Stimulated activated CD4-positive, alpha-beta T cell treated with anti-CD3 and anti-CD28 coated beads, Interleukin-4, amount 100 ng/mL, for 24 hours (primary cell): ENCODE data around the gene NSL1.
A peak's percentile ranks its signal among the peaks of the same experiment; 100 is the strongest.
"Not testable (repeated sequence)": the region's sequence is repeated elsewhere in the genome, so short reads cannot be mapped to it uniquely, and the experiment has no call there.

ENCODE experiments used
- DNase-seq: peaks from one replicate; pipeline ENCODE4 v3.0.0-alpha.2; 2020

Gene NSL1

DNA sequence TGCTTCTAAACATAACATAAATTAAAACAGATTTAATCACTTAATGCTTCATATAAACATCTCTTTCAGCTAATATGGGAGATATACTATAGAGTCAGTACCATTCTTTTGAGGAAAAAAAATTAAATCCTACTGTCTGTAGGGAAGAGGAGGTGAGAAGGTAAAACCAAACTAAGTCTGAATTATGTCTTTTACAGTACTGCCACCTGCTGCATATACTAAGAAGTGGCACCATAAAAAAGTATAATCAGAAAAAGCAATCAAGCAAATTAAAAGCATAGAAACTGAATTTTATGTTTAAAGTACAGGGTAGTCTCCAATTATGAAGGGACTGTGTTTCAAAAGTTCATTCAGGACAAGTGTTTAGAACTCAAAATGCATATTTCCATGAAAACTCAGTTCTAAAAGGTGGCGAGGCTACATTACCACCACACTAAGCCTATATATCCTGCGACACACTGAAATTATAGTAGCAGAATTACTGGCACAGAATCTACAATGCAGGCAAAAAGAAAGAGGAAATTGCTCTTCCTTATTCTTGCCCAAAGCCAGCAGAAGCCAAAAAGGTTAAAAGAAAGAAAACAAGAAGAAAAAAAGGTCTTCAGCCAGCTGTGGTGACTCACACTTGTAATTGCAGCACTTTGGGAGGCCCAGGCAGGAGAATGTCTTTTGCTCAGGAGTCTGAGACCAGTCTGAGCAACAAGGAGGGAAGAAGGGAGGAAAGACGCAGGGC lies 9.0 kb downstream of the NSL1 start:
- no peak for DNase-seq

DNA sequence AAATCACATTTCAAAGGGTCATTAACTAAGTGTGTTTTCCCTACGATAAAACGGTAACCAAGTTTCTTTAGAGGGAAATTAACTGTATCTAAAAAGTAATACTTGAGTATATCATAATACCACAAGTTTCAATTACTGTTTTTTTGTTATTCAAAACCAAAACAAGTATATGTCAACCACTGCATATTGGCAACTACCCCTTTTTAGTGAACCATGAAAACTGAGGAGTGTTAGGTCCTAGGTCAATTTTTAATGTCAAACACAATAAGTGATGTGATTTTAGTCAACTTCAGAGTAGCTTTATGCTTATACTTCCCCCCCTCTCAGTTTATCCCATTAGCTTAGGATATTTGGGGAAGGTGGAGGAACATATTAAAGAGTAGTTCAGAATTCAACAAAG lies 10.4 kb downstream of the NSL1 start:
- DNase-seq: no peak

GRCh38 chr1:212780759-212781158 lies 10.8 kb downstream of the NSL1 start:
- no peak for DNase-seq

DNA sequence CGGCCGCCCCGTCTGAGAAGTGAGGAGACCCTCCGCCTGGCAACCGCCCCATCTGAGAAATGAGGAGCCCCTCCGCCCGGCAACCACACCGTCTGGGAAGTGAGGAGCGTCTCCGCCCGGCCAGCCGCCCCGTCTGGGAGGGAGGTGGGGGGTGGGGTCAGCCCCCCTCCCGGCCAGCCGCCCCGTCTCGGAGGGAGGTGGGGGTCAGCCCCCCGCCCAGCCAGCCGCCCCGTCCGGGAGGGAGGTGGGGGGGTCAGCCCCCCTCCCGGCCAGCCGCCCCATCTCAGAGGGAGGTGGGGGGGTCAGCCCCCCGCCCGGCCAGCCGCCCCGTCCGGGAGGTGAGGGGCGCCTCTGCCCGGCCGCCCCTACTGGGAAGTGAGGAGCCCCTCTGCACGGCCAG lies 12.5 kb downstream of the NSL1 start:
- DNase-seq: not testable (repeated sequence)

DNA sequence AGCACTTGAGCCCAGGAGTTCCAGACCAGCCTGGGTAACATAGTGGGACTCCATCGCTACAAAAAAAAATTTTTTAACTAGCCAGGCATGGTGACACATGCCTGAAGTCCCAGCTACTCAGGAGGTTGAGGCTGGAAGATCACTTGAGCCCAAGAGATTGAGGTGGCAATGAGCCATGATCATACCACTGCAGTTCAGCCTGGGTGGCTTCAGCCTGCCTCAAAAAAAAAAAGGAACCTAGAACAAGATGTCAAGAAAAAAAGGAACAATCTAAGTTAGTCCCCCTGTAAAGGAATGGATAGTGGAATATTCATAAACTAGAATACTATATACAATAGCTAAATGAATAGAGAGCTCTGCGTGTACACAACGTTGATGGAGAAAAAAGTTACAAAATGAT lies 14.4 kb downstream of the NSL1 start:
- no peak for DNase-seq

DNA sequence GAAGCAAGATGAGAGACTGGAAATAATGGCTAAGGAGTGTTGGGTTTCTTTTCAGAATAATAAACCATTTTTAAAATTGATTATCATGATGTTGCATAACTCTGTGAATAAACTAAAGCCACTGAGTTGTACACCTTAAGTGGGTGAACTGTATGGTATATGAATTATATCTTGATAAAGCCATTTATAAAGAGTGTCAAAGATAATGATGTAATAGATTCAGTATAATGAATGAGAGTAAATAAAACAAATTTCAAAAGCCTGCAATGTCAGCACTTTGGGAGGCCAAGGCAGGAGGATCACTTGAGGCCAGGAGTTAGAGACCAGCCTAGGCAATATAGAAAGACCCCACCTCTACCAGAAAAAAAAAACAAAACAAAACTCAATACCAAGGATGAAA lies 16.3 kb downstream of the NSL1 start:
- no peak for DNase-seq

DNA sequence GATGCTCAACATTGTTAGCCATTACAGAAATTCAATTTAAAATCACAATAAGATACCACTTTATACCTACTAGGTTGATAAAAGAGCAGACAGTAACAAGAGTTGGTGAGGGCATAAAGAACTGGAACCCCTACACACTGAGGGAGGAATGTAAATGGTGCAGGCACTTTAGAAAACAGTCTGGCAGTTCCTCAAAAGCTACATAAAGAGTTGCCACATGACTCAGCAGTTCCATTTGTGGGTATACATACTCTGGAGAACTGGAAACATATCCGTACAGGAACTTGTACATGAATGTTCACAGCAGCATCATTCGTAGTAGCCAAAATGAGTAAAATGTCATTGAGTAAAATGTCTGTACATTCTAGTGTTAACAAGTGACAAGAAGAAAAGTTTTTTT lies 17.0 kb downstream of the NSL1 start:
- DNase-seq: no peak

- no peak for DNase-seq
Measured at GRCh38 chr1:212773011-212773410, 18.6 kb downstream of the NSL1 start.

DNA sequence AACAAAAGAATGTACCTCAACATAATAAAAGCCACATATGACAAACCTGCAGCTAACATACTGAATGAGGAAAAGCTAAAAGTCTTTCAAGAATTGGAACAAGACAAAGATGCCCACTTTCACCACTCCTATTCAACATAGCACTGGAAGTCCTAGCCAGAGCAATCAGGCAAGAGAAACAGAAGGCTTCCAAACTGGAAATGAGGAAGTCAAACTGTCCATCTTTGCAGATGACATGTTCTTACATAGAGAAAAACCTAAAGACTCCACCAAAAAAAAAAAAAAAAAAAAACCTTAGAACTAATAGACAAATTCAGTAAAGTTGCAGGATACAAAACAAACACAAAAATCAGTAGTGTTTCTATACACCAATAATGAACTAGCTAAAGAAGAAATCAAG lies 20.2 kb downstream of the NSL1 start:
- no peak for DNase-seq

DNA sequence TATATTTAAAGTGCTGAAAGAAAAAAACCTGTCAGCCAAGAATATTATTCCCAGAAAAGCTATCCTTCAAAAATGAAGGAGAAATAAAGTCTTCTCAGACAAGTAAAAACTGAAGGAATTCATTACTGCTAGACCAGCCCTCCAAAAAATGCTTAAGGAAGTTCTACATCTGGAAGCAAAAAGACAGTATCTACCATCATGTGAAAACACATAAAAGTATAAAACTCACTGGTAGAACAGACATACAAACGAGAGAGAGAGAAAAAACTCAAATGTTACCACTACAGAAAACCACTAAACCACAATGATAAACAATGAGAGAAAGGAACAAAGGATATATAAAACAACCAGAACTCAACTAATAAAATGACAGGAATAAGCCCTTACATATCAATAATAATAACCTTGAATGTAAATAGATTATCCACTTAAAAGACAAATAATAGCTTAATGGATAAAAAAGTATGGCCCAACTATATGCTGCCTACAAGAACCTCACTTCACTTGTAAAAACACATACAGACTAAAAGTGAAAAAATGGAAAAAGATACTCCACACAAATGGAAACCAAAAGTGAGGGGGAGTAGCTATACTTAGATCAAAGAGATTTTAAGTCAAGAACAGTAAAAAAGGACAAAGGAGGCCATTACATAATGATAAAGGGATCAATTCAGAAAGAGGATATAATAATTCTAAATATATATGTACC lies 22.0 kb downstream of the NSL1 start:
- DNase-seq: no peak

DNA sequence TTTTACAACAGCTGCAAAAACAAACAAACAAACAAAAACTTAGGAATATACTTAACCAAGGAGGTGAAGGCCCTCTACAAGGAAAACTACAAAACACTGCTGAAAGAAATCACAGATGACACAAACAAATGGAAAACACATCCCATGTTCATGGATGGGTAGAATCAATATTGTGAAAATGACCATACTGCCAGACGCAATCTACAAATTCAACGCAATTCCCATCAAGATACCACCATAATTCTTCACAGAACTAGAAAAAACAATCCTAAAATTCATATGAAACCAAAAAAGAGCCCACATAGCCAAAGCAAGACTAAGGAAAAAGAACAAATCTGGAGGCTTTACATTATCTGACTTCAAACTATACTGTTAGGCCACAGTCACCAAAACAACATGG lies 24.8 kb downstream of the NSL1 start:
- DNase-seq: not testable (repeated sequence)

DNA sequence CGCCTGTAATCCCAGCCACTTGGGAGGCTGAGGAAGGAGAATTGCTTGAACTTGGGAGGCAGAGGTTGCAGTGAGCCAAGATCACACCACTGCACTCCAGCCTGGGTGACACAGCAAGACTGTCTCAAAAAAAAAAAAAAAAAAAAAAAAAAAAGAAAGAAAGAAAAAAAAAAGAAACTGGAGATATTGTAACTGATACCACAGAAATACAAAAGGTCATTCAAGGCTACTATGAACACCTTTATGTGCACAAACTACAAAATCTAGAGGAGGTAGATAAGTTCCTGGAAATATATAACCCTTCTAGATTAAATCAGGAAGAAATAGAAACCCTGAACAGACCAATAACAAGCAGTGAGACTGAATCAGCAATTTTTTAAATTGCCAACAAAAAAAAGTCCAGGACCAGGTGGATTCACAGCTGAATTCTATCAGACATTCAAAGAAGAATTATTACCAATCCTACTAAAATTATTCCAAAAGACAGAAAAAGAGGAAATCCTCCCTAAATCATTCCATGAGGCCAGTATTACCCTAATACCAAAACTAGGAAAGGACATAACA lies 26.8 kb downstream of the NSL1 start:
- DNase-seq: not testable (repeated sequence)

- DNase-seq: no peak
Measured at GRCh38 chr1:212762839-212763238, 28.7 kb downstream of the NSL1 start.

GRCh38 chr1:212762234-212762633 lies 29.3 kb downstream of the NSL1 start:
- DNase-seq: no peak

DNA sequence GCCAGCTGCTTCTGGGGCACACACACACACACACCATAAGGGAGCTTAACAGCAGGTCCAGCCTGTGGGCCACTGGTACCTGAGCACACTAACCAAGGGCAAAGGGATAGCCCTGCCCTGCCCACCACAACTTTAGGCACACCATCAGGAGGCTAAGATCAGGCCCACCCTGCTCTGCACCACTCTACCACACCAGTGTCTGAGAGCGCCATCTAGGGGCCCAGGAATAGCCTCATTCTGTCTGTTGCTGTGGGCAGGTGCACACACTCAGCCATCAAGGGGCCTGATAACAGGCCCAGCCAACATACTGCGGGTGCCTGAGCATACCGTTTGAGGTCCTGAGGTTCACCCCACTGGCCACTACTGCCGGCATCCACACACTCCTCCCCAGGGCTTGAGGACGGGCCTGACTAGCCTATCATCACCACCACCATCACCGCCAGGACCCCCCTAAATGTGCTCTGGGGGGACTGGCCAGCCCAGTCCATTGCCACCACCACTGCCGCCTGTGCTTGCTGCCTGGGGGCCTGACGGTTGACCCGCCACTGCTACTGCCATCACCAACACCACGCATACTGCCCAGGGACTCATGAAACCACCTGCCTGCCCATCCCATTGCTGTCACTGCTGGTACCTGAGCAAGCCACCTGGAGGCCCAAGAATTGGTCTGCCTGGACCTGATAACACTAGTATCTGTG lies 31.3 kb downstream of the NSL1 start:
- peak; percentile 55 for DNase-seq

DNA sequence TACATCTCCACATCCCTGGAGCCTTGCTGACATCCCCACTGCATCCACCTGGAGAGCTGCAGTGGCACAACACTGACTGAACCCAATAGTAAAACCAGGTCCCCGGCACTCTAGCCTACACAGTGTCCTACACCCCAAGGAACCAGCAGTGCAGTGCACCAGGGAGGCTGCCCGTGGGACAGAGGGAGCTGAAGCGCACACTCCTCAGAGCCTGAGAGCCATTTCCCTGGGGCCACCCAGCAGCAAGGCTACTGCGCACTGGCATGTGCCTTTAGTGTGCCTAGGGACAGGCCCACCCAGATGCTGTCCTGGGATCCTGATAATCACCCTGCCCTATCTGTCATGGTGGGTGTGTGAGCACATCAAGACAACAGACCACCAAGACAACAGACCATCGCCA lies 31.9 kb downstream of the NSL1 start:
- no peak for DNase-seq

- no peak for DNase-seq
Measured at GRCh38 chr1:212754680-212755079, 36.9 kb downstream of the NSL1 start.

GRCh38 chr1:212754193-212754592 lies 37.4 kb downstream of the NSL1 start:
- no peak for DNase-seq

DNA sequence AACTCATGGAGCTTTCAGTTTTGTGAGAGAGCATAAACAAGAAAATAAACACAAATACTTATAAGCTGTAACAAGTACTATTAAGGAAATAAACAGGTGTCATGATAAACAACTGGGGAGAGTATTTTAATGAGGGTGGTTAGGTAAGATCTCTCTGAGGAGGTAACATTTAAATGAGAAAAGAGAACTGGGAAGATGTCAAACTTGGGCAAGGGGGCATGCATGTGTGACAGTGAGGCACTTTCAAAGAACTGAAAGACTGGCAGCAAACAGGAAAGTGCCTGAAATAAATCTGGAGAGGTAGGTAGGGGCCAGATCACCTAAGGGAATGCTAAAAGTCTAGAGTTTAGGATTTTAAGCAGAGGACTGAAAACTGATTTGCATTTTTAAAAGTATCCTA lies 37.8 kb downstream of the NSL1 start:
- DNase-seq: no peak

- DNase-seq: no peak
Measured at GRCh38 chr1:212752934-212753497, 38.6 kb downstream of the NSL1 start.

DNA sequence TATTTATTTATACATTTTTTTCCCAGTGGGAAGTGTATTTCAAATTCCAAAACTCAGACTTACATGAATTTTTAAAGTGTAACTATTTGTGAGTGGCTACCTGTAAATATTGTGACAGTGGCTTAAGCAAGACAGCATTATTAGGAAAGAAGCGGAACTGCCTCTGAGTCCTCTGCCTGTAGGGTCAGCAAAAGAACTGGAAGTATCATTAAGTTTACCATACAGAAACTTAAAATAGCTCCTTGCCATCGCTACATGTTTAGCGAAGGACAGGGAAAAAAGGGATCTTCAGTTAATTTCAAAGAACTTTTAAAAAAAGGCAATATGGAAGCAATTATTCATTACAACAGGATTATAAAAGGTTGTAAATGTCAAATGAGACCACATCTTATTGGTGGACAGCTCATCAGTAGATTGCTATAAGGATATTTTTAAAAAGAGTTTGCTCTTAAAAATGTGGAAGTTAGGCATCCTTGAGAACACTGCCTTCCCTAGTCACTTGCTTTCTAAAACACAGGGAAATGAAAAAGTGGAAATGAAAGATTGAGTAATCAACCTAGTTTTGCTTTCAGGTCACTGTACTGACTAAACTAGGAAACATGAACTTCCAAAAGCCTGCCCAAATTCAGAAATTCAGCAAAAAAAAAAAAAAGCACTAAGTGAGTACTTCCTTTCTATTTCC lies 39.2 kb downstream of the NSL1 start:
- no peak for DNase-seq

DNA sequence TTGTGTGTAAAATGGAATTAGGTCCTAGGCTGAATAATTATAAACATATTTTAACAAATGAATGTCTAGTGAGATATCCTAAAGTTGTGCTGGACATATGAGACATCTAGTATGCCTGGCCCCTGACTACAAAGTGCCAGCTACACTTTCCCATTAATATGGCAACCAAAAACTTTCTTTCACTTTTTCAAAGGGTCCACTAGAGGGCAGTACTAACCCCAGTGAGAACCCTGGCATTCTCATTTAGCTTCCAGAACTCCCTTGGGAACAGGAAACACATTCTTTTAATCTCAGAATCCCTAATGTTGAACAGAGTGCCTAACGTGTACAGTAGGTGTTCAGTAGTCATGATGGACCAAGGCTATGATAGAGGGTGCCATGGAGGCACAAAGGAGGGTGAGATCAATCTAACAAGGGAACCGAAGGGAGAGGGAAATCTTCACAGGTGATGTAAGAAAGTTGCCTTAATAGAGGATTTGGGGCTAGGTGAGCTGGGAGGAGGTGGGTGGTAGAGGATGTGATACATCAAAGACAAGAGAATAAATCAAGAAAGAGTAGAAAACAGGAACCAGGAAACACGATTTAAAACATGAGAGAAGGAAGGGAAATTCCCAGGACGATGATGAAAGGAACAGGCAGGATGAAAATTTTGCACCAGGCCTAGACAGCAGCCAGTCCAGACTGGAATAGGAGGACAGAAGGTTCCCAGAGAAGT lies 41.6 kb downstream of the NSL1 start:
- DNase-seq: no peak
